Dendritic cell treated with granulocyte-macrophage colony-stimulating factor and Interleukin-4, amounts not matched to agents 40 ng/mL and 50 ng/mL, for 4 days (primary cell): ENCODE results near the gene MDFI.

ENCODE experiments used
- H3K27ac Mint-ChIP-seq: one replicate; pipeline ENCODE4 v1.8.0; 2022; ENCODE audit warnings: mild to moderate bottlenecking, mixed read lengths
- H3K27me3 Mint-ChIP-seq: one replicate; pipeline ENCODE4 v1.8.0; 2022; ENCODE audit warnings: mild to moderate bottlenecking, mixed read lengths
- H3K36me3 Mint-ChIP-seq: one replicate; pipeline ENCODE4 v1.8.0; 2022; ENCODE audit warnings: low read depth, mixed read lengths
- H3K4me1 Mint-ChIP-seq: one replicate; pipeline ENCODE4 v1.8.0; 2022; ENCODE audit warnings: low read depth, mixed read lengths
- H3K4me3 Mint-ChIP-seq: one replicate; pipeline ENCODE4 v1.8.0; 2022; ENCODE audit warnings: mild to moderate bottlenecking, moderate library complexity, mixed read lengths
- H3K9me3 Mint-ChIP-seq: one replicate; pipeline ENCODE4 v1.8.0; 2022; ENCODE audit warnings: mixed read lengths
- intact Hi-C: fragments of 100-400 bp; cut with micrococcal nuclease; formaldehyde crosslinking; loops from one replicate; pipeline ENCODE4 v1.15.0; 2022

Gene MDFI, protein sequence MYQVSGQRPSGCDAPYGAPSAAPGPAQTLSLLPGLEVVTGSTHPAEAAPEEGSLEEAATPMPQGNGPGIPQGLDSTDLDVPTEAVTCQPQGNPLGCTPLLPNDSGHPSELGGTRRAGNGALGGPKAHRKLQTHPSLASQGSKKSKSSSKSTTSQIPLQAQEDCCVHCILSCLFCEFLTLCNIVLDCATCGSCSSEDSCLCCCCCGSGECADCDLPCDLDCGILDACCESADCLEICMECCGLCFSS

GRCh38 chr6:41638002-41638934 lies at the start of gene MDFI:
Gene MDFI (plus strand): TSS chr6:41638468. CDS start chr6:41638750, 282 bp downstream.
- intact Hi-C loops: no loop called here
- Mint-ChIP-seq H3K4me1 (peaks cover 19% of the 10 kb centered on the region), H3K27ac (no peak within 1 kb of the TSS), H3K27me3 (peaks cover 78% of the 10 kb centered on the region), H3K36me3 (no peaks in the 10 kb centered on the region), H3K9me3 (no peaks in the 10 kb centered on the region), H3K4me3 (peak within 1 kb of the TSS; percentile 39)

- Mint-ChIP-seq H3K27ac (no peak overlapping the region), H3K4me1 (no peaks in the 10 kb centered on the region), H3K36me3 (peaks cover 58% of the 10 kb centered on the region), H3K27me3 (no peaks in the 10 kb centered on the region), H3K4me3 (no peak overlapping the region), H3K9me3 (no peaks in the 10 kb centered on the region)
- intact Hi-C loops: no loop called here
Measured at GRCh38 chr6:41589223-41589622, 49.0 kb upstream of the MDFI start.

GRCh38 chr6:41589636-41590622 lies 48.3 kb upstream of the MDFI start:
- H3K27ac Mint-ChIP-seq: no peak overlapping the region
- H3K9me3 Mint-ChIP-seq: no peaks in the 10 kb centered on the region
- H3K36me3 Mint-ChIP-seq: peaks cover 57% of the 10 kb centered on the region
- H3K4me3 Mint-ChIP-seq: no peak overlapping the region
- no peaks in the 10 kb centered on the region for H3K4me1 Mint-ChIP-seq
- intact Hi-C loops: no loop called here
- H3K27me3 Mint-ChIP-seq: no peaks in the 10 kb centered on the region

- Mint-ChIP-seq H3K4me3 (no peak overlapping the region), H3K27ac (no peak overlapping the region), H3K27me3 (no peaks in the 10 kb centered on the region), H3K9me3 (no peaks in the 10 kb centered on the region), H3K4me1 (no peaks in the 10 kb centered on the region), H3K36me3 (peaks cover 49% of the 10 kb centered on the region)
- intact Hi-C loops: no loop called here
Measured at GRCh38 chr6:41591122-41591521, 47.1 kb upstream of the MDFI start.

DNA sequence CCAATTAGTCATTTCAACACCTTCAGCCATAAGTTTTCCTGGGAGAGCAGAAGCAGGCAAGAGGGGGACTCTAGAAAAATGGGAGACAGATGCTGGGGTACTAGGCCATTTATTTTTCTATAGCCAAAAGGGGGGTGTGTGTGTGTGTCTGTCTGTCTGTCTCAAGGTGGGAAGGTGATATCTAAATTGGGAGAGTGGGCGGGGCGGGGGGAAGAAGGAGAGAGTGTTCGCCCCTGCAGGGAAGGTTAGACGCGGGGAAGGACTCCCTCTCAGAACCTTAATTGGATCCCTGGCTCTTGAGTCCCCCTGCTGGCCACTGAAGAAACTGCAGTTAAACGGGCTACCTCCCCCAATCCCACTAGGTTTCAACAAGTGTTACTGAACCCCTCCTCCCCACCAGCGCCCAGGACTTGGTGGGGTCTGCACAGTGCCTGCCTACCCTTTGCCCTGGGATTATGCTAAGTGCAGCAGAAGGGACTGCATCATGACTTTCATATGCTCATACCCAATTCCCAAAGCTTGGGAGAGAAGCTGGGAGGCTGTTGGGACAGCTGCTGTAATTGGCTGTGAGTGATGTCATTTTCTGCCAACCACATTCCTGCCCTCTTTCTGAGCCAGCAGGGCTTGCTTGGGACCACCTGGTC lies 46.3 kb upstream of the MDFI start:
- intact Hi-C loops: loop anchor here (1.0 kb wide), 3 partner anchors 129 to 223 kb away; no protein-coding TSS in a partner anchor
- Mint-ChIP-seq H3K36me3 (peaks cover 53% of the 10 kb centered on the region), H3K4me1 (no peaks in the 10 kb centered on the region), H3K4me3 (no peak overlapping the region), H3K27me3 (no peaks in the 10 kb centered on the region), H3K27ac (no peak overlapping the region), H3K9me3 (no peaks in the 10 kb centered on the region)

DNA sequence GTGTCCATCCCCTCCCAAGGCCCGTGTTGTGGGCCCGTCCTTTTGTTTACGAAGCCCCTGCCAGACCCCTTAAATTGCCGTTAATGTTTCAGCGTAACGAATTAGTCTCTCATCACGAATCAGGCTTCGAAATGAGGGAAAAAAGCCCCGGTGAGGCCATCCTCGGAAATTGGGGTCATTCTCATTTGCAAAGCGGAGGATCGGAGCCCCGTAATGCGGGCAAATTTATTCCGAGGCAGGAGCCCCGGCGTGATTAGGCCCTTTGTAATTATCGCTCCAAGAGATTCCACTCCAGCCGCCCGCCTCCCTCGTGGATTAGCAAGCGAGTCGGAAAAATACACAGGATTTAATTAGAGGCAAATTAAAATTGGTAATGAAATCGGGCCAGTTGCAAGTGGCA lies 44.9 kb upstream of the MDFI start:
- H3K4me3 Mint-ChIP-seq: no peak overlapping the region
- no peak overlapping the region for H3K27ac Mint-ChIP-seq
- intact Hi-C loops: no loop called here
- H3K27me3 Mint-ChIP-seq: no peaks in the 10 kb centered on the region
- no peaks in the 10 kb centered on the region for H3K4me1 Mint-ChIP-seq
- H3K36me3 Mint-ChIP-seq: peaks cover 53% of the 10 kb centered on the region
- no peaks in the 10 kb centered on the region for H3K9me3 Mint-ChIP-seq

DNA sequence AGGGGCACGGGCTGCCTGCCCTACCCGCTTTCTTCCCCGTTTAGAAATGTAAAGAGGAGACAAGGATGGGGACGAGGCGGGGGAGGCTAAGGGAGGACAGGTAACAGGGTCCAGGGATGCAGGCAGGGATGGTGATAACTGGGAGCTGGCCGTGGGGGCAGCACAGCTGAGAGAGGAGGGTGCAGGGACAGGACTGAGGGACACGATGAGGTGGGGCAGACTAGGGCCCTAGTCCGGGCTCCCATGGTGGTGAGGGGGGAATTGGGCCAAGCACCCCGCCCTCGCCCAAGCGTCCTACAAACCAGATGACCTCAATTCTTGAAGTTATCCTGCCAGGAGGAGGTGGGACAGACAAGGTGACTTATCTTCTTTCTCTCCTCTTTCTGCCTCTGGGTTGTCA lies 44.4 kb upstream of the MDFI start:
- peaks cover 53% of the 10 kb centered on the region for H3K36me3 Mint-ChIP-seq
- H3K27ac Mint-ChIP-seq: no peak overlapping the region
- H3K9me3 Mint-ChIP-seq: no peaks in the 10 kb centered on the region
- intact Hi-C loops: no loop called here
- no peaks in the 10 kb centered on the region for H3K4me1 Mint-ChIP-seq
- no peaks in the 10 kb centered on the region for H3K27me3 Mint-ChIP-seq
- H3K4me3 Mint-ChIP-seq: no peak overlapping the region

DNA sequence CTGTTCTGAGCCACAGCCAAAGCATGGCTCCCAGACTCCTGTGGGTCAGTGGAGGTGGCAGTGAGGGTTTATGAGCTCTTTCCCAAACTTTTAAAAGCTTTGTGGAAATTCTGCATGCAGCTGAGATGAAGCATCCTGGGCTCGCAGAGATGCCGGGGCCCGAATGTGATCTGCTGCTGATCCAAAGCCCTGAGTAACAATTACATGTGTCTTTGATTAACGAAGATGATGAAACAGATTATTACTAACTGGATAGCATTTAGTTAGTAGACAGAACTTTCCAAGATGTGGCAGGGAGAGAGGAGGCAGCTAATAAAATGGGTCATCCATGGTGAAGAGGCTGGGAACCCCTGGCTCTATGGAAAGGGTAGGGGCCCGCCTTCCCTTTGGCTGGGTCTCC lies 43.9 kb upstream of the MDFI start:
- no peaks in the 10 kb centered on the region for H3K27me3 Mint-ChIP-seq
- no peak overlapping the region for H3K4me3 Mint-ChIP-seq
- peaks cover 58% of the 10 kb centered on the region for H3K36me3 Mint-ChIP-seq
- no peaks in the 10 kb centered on the region for H3K9me3 Mint-ChIP-seq
- H3K4me1 Mint-ChIP-seq: no peaks in the 10 kb centered on the region
- intact Hi-C loops: no loop called here
- no peak overlapping the region for H3K27ac Mint-ChIP-seq

DNA sequence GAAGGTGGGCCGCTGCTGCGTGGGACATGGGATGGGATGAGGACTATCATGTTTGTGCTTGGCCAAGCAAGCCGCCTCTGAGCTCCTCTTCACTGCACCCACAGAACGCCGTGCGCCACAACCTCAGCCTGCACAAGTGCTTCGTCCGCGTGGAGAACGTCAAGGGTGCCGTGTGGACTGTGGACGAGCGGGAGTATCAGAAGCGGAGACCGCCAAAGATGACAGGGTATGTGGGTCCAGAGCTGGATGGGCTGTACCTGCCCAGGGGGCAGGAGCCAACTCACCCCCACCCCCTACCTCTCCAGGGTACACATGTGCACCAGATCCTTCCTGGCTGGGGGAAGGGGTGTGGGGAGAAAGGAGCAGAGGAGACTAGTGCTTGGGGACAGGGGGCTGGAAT lies 43.5 kb upstream of the MDFI start:
- H3K9me3 Mint-ChIP-seq: no peaks in the 10 kb centered on the region
- intact Hi-C loops: no loop called here
- H3K36me3 Mint-ChIP-seq: peaks cover 62% of the 10 kb centered on the region
- H3K27ac Mint-ChIP-seq: no peak overlapping the region
- no peak overlapping the region for H3K4me3 Mint-ChIP-seq
- no peaks in the 10 kb centered on the region for H3K4me1 Mint-ChIP-seq
- no peaks in the 10 kb centered on the region for H3K27me3 Mint-ChIP-seq

DNA sequence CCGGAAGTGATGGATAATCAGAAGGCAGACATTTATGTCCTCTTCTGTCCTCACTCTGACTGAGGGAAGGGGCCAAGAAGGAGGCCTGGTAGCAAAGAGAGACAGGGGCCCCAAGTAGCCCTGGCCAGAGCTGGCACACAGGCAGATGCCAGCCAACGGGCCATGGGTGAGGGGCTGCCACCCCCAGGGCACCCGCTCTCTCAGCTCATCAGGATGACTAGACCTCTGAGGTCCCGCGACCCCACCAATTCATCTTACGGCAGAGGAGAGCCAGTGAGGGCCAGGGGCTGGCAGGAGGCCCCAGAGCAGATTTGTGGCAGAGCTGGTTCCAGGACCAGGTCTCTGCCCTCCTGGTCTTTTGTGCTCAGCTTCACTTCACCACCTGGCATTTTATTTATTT lies 43.1 kb upstream of the MDFI start:
- no peaks in the 10 kb centered on the region for H3K9me3 Mint-ChIP-seq
- no peaks in the 10 kb centered on the region for H3K4me1 Mint-ChIP-seq
- no peak overlapping the region for H3K4me3 Mint-ChIP-seq
- intact Hi-C loops: no loop called here
- peaks cover 59% of the 10 kb centered on the region for H3K36me3 Mint-ChIP-seq
- H3K27ac Mint-ChIP-seq: no peak overlapping the region
- no peaks in the 10 kb centered on the region for H3K27me3 Mint-ChIP-seq

GRCh38 chr6:41596096-41596685 lies 42.1 kb upstream of the MDFI start:
- Mint-ChIP-seq H3K4me3 (no peak overlapping the region), H3K27ac (no peak overlapping the region), H3K9me3 (no peaks in the 10 kb centered on the region), H3K4me1 (no peaks in the 10 kb centered on the region), H3K36me3 (peaks cover 55% of the 10 kb centered on the region), H3K27me3 (no peaks in the 10 kb centered on the region)
- intact Hi-C loops: no loop called here

DNA sequence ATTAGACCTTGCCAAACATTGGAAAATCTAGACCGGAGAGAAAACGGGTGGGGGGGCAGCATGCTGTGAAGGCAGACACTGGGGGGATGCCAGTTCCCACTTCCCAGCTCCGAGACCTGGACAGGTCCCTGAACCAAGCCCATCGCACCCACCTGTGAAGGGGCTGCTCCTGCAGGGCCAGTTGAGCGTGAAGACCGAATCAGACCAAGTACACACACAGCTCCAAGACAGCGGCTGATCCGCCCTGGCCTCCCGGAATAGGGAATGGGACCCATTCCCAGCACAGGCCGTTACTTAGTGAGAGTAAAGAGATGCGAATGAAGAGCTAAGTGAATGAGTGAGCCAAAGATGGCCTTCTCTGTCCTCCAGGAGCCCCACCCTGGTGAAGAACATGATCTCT lies 41.5 kb upstream of the MDFI start:
- intact Hi-C loops: no loop called here
- Mint-ChIP-seq H3K27me3 (no peaks in the 10 kb centered on the region), H3K4me3 (no peak overlapping the region), H3K9me3 (no peaks in the 10 kb centered on the region), H3K4me1 (no peaks in the 10 kb centered on the region), H3K27ac (no peak overlapping the region), H3K36me3 (peaks cover 53% of the 10 kb centered on the region)
